Left ventricle myocardium inferior (tissue), 1 donor: ENCODE measurements around the gene SMYD3. TPM values are rescaled to one million over a fixed set of nuclear protein-coding genes. Genes with fewer than 3 reads are reported as not detected.

Source experiments
- DNase-seq: peaks from one replicate; pipeline ENCODE4 v3.0.0-alpha.2; 2020
- H3K27ac ChIP-seq: fragments of 200-600 bp; replicated peaks from 2 replicates; pipeline ENCODE4 v1.8.0; 2021
- H3K27me3 ChIP-seq: fragments of 200-600 bp; 2 replicates; pipeline ENCODE4 v1.8.0; 2021; ENCODE audit warnings: low read depth
- H3K36me3 ChIP-seq: fragments of 200-600 bp; 2 replicates; pipeline ENCODE4 v1.8.0; 2021
- H3K4me1 ChIP-seq: fragments of 200-600 bp; 2 replicates; pipeline ENCODE4 v1.8.0; 2021
- H3K4me3 ChIP-seq: fragments of 200-600 bp; 2 replicates; pipeline ENCODE4 v1.8.0; 2021; ENCODE audit warnings: mild to moderate bottlenecking, moderate library complexity
- H3K9me3 ChIP-seq: fragments of 200-600 bp; replicated peaks from 2 replicates; pipeline ENCODE4 v1.8.0; 2021
- intact Hi-C: fragments of 100-400 bp; cut with micrococcal nuclease; formaldehyde crosslinking; loops from one replicate; pipeline ENCODE4 v1.11.0; 2022
- total RNA-seq: library from RNA; stranded (reverse); fragmentation: NEBNext Ultra II Directional; extraction: Animal tissue kit (Norgen Biotek cat#: 25700); gene quantifications from one replicate; pipeline ENCODE4 v1.2.1, GENCODE V29; 2021
- TF ChIP-seq, protein P1 (sequence below): fragments of 200-600 bp; IDR thresholded peaks from 2 replicates; pipeline ENCODE4 v1.8.0; 2021; ENCODE audit warnings: antibody characterized with exemption, mild to moderate bottlenecking, borderline replicate concordance
- donor health status: DM: no; HTN: yes; CAD: no; lungs with severe emphysema.

The SMYD3 gene
- total RNA-seq, 1 donor from 2014 or later, result 9.9 TPM

DNA sequence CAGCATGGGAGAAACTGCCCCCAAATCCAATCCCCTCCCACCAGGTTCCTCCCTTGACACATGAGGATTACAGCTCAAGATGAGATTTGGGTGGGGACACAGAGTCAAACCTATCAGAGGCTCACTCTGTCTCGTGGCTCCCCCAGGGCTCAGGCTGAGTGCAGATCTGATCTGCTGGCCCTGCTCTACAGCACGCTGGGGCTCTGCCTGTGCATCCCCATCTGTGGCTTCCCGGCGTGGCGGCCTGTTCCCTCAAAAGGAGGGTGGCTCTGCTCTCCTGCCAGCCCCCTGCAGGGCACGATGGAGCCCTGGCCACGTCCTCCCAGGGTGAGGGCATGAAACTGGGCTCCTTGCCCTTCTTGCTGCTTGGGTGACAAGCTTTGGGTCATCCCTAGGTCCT, 19.8 kb upstream of the SMYD3 start:
- no peaks in the 10 kb centered on the region for H3K27me3 ChIP-seq
- TF ChIP-seq, protein P1, sequence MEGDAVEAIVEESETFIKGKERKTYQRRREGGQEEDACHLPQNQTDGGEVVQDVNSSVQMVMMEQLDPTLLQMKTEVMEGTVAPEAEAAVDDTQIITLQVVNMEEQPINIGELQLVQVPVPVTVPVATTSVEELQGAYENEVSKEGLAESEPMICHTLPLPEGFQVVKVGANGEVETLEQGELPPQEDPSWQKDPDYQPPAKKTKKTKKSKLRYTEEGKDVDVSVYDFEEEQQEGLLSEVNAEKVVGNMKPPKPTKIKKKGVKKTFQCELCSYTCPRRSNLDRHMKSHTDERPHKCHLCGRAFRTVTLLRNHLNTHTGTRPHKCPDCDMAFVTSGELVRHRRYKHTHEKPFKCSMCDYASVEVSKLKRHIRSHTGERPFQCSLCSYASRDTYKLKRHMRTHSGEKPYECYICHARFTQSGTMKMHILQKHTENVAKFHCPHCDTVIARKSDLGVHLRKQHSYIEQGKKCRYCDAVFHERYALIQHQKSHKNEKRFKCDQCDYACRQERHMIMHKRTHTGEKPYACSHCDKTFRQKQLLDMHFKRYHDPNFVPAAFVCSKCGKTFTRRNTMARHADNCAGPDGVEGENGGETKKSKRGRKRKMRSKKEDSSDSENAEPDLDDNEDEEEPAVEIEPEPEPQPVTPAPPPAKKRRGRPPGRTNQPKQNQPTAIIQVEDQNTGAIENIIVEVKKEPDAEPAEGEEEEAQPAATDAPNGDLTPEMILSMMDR, result no peak
- no peaks in the 10 kb centered on the region for H3K36me3 ChIP-seq
- H3K4me3 ChIP-seq, result no peak overlapping the region
- no peak overlapping the region for H3K27ac ChIP-seq
- H3K9me3 ChIP-seq, result peaks cover 12% of the 10 kb centered on the region
- intact Hi-C loops, result no loop called here
- H3K4me1 ChIP-seq, result no peaks in the 10 kb centered on the region
- DNase-seq, result no peak

- Histone ChIP-seq H3K27ac (no peak overlapping the region), H3K4me1 (no peaks in the 10 kb centered on the region), H3K9me3 (peaks cover 12% of the 10 kb centered on the region), H3K27me3 (no peaks in the 10 kb centered on the region), H3K4me3 (no peak overlapping the region), H3K36me3 (no peaks in the 10 kb centered on the region)
- no peak for DNase-seq
- intact Hi-C loops, result no loop called here
- TF ChIP-seq, protein P1, result no peak
Measured at GRCh38 chr1:246526380-246526779, 19.3 kb upstream of the SMYD3 start.

- Histone ChIP-seq H3K36me3 (no peaks in the 10 kb centered on the region), H3K4me3 (no peak overlapping the region), H3K9me3 (peaks cover 30% of the 10 kb centered on the region), H3K27ac (no peak overlapping the region), H3K27me3 (no peaks in the 10 kb centered on the region), H3K4me1 (no peaks in the 10 kb centered on the region)
- no peak for DNase-seq
- intact Hi-C loops, result no loop called here
- TF ChIP-seq, protein P1, result no peak
Measured at GRCh38 chr1:246519514-246519913, 12.4 kb upstream of the SMYD3 start.

DNA sequence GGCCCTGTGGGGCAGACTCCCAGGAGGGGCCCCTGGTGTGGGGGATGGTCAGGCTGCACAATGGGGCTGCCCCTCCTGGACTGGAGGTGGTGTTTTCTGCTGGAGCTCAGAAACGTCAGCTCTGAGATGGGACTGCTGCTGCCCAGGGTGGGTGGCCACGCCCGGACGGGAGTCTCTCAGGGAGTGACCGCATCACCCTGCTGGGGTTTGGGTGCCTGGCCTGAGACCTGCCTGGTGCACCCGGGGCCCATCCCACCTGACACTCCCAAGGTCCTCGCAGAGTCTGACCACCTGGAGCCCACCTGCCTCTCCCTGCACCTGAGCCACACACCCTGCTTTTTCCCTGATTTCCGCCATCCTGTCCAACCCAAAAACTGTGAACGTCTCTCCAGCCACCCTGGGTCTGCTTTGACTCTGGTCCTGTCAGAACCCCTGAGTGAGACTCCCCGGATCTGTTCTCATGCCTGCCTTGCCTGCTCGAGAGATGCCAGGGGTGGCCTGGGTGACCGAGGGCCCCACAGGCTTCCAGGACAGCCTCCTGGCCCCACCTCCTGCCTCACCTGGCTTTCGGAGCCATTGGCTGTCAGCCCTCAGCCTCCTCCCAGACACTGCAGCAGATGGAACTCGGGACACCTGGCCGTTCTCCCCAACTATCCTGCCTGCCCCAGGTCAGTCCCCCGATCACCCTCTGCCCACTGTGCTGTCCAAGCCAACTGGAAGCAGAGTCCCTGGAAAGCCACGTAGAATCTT, 11.6 kb upstream of the SMYD3 start:
- no peak for DNase-seq
- Histone ChIP-seq H3K9me3 (peaks cover 39% of the 10 kb centered on the region), H3K27me3 (no peaks in the 10 kb centered on the region), H3K4me3 (no peak overlapping the region), H3K4me1 (no peaks in the 10 kb centered on the region), H3K27ac (no peak overlapping the region), H3K36me3 (no peaks in the 10 kb centered on the region)
- TF ChIP-seq, protein P1, result no peak
- intact Hi-C loops, result no loop called here

DNA sequence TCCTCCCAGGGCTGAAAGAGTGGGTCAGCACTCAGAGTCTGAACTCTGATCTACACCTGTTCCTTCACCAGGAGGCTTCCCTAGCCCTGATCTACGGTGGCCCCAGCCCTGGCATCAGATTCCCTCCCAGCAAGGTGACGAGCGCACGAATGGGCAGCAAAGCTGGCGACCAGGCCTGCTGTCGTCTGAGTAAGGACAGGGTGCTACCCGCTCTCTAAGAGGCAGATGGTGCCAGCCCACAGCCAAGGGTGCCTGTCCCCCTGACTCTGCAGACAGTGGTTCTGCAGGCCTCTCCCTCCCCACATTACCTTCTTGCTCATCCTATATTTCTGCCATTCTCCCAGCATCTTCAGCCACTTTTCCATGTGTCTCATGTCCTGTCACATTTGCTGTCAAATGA, 10.3 kb upstream of the SMYD3 start:
- intact Hi-C loops, result no loop called here
- Histone ChIP-seq H3K27me3 (no peaks in the 10 kb centered on the region), H3K9me3 (peaks cover 40% of the 10 kb centered on the region), H3K36me3 (no peaks in the 10 kb centered on the region), H3K4me3 (no peak overlapping the region), H3K4me1 (no peaks in the 10 kb centered on the region), H3K27ac (no peak overlapping the region)
- no peak for DNase-seq
- TF ChIP-seq, protein P1, result no peak
